K562 treated with DMSO at 1 percent for 12 hours (cell line): ENCODE data around the gene NAA50. TPM values are rescaled to one million over a fixed set of nuclear protein-coding genes. Genes with fewer than 3 reads are reported as not detected.

ENCODE experiments used
- total RNA-seq: library from RNA; unstranded; fragments of 300-600 nt; gene quantifications from 2 replicates; pipeline ENCODE4 v1.2.3, GENCODE V29; 2022; ENCODE audit not compliant: insufficient read depth

Gene NAA50
- 20.9 and 61.5 TPM in 2 replicates for total RNA-seq

GRCh38 chr3:113745756-113746547, at the start of gene NAA50:
NAA50 (minus strand) TSS chr3:113746249; CDS start chr3:113745949, 300 bp downstream.

GRCh38 chr3:113746548-113747282, 666 bp upstream of the NAA50 start, which contains the start of gene ATP6V1A:
ATP6V1A (plus strand) TSS chr3:113747035; CDS start chr3:113778754, 31,719 bp downstream.

GRCh38 chr3:113695786-113696645, 50.0 kb downstream of the NAA50 start, which contains the start of gene USF3:
USF3 (minus strand) TSS chr3:113696642; CDS start chr3:113674878, 21,764 bp downstream.

Other genes with a start within 250 kb of the NAA50 start
- 1.4 and 7.6 TPM in 2 replicates for gene SPICE1, start 231.1 kb downstream of the NAA50 start, total RNA-seq
- not detected in 2 replicates for gene SIDT1, start 213.7 kb downstream of the NAA50 start, total RNA-seq
- gene USF3, start 49.6 kb downstream of the NAA50 start, total RNA-seq = 0.44 and 2.5 TPM in 2 replicates
- gene ATP6V1A, start 786 bp upstream of the NAA50 start, total RNA-seq = 14.0 and 35.2 TPM in 2 replicates
- not detected in 2 replicates for gene GRAMD1C, start 92.5 kb upstream of the NAA50 start, total RNA-seq
- 0.15 TPM in 1 of 2 replicates, not detected in the other for gene ZDHHC23, start 201.8 kb upstream of the NAA50 start, total RNA-seq